Measurements from ENCODE around the gene RFPL3. TPM values are rescaled to one million over a fixed set of nuclear protein-coding genes. Genes with fewer than 3 reads are reported as not detected.
"Not testable (repeated sequence)": the region's sequence is repeated elsewhere in the genome, so short reads cannot be mapped to it uniquely, and the experiment has no call there.

The RFPL3 gene
- total and polyA plus RNA-seq, 4 experiments from 2014 or later, result not detected

- H3K36me3 Mint-ChIP-seq, result no peaks in the 10 kb centered on the region
- ChIA-PET POLR2A (ENCODE audit: partially characterized antibody) (no interaction called here), CTCF (ENCODE audit: partially characterized antibody) (no interaction called here)
- peaks cover 0 to 2% (median 0%) of the 10 kb centered on the region in 8 donors for H3K9me3 Mint-ChIP-seq
- peaks cover 0 to 4% (median 0%) of the 10 kb centered on the region in 4 donors for H3K4me1 Mint-ChIP-seq
- Histone ChIP-seq H3K36me3 (ENCODE audit: insufficient read depth, low read length) (no peaks in the 10 kb centered on the region), H3K4me1 (ENCODE audit: insufficient read depth, low read length) (no peaks in the 10 kb centered on the region), H3K27me3 (ENCODE audit: insufficient read depth, low read length) (no peaks in the 10 kb centered on the region), H3K4me3 (ENCODE audit: low read length in 2 of 2) (no peak overlapping the region), H3K27ac (ENCODE audit: low read depth, low read length) (no peak overlapping the region), H3K9me3 (ENCODE audit: control insufficient read depth in 1 of 2, low read length in 2 of 2) (no peaks in the 10 kb centered on the region)
- H3K27me3 Mint-ChIP-seq, result no peaks in the 10 kb centered on the region
- no peak for DNase-seq
- intact Hi-C loops (cut with micrococcal nuclease), result no loop called here
- no peak overlapping the region for H3K27ac Mint-ChIP-seq
- no peak overlapping the region for H3K4me3 Mint-ChIP-seq
Measured at GRCh38 chr22:32354360-32355351, 3.0 kb upstream of the RFPL3 start.

DNA sequence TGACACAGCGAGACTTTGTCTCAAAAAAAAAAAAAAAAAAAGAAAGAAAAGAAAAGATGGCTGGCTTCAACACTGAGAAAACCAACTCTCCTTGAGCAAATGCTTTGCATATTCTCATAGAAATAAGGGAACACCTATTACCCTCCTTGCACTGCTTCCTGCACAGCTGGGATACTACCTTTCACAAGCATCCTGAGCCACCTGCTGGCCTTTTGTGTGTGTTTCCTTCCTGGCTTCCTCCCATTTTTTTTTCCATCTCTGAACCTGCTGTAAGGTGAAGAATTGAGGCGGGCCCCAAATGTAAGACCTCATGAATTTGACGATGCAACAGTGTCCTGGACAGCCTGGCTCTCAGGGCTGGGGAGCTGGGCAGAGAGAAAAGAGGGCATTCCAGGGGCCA, 1.9 kb upstream of the RFPL3 start:
- Histone ChIP-seq H3K4me3 (ENCODE audit: low read length in 2 of 2) (no peak overlapping the region), H3K27me3 (ENCODE audit: insufficient read depth, low read length) (no peaks in the 10 kb centered on the region), H3K36me3 (ENCODE audit: insufficient read depth, low read length) (no peaks in the 10 kb centered on the region), H3K4me1 (ENCODE audit: insufficient read depth, low read length) (no peaks in the 10 kb centered on the region), H3K9me3 (ENCODE audit: control insufficient read depth in 1 of 2, low read length in 2 of 2) (no peaks in the 10 kb centered on the region), H3K27ac (ENCODE audit: low read depth, low read length) (no peak overlapping the region)
- Mint-ChIP-seq H3K4me3 (no peak overlapping the region), H3K27me3 (no peaks in the 10 kb centered on the region), H3K36me3 (peaks cover 0 to 2% of the 10 kb centered on the region in 2 donors), H3K27ac (no peak overlapping the region), H3K9me3 (peaks cover 0 to 2% (median 0%) of the 10 kb centered on the region in 8 donors), H3K4me1 (peaks cover 0 to 4% (median 0%) of the 10 kb centered on the region in 4 donors)
- intact Hi-C loops (cut with micrococcal nuclease), result no loop called here
- POLR2A ChIA-PET (ENCODE audit: partially characterized antibody), result no interaction called here
- DNase-seq, result no peak
- CTCF ChIA-PET (ENCODE audit: partially characterized antibody), result interaction anchor here (1.0 kb wide), 1 partner anchor 253 kb away, joined by 3 read pairs; no protein-coding TSS in a partner anchor

GRCh38 chr22:32360096-32360495, 2.4 kb downstream of the RFPL3 start:
- H3K36me3 ChIP-seq (ENCODE audit: insufficient read depth, low read length); intact Hi-C loops (cut with micrococcal nuclease); CTCF ChIA-PET (ENCODE audit: partially characterized antibody); H3K4me1 ChIP-seq (ENCODE audit: insufficient read depth, low read length); H3K27me3 ChIP-seq (ENCODE audit: insufficient read depth, low read length); POLR2A ChIA-PET (ENCODE audit: partially characterized antibody); H3K4me3 Mint-ChIP-seq; H3K4me1 Mint-ChIP-seq; H3K4me3 ChIP-seq (ENCODE audit: low read length in 2 of 2); H3K9me3 Mint-ChIP-seq; DNase-seq; H3K36me3 Mint-ChIP-seq; H3K27ac ChIP-seq (ENCODE audit: low read depth, low read length); H3K27ac Mint-ChIP-seq; H3K9me3 ChIP-seq (ENCODE audit: control insufficient read depth in 1 of 2, low read length in 2 of 2); H3K27me3 Mint-ChIP-seq: not testable (repeated sequence)

GRCh38 chr22:32361257-32361656, 3.6 kb downstream of the RFPL3 start:
- H3K27me3 Mint-ChIP-seq, result peaks cover 2 to 3% of the 10 kb centered on the region in 2 donors

GRCh38 chr22:32364210-32364609, 6.5 kb downstream of the RFPL3 start:
- Histone ChIP-seq H3K27me3 (ENCODE audit: insufficient read depth, low read length) (no peaks in the 10 kb centered on the region), H3K27ac (ENCODE audit: low read depth, low read length) (no peak overlapping the region), H3K36me3 (ENCODE audit: insufficient read depth, low read length) (no peaks in the 10 kb centered on the region), H3K4me1 (ENCODE audit: insufficient read depth, low read length) (no peaks in the 10 kb centered on the region), H3K4me3 (ENCODE audit: low read length in 2 of 2) (no peak overlapping the region), H3K9me3 (ENCODE audit: control insufficient read depth in 1 of 2, low read length in 2 of 2) (no peaks in the 10 kb centered on the region)
- H3K36me3 Mint-ChIP-seq, result peaks cover 0 to 2% of the 10 kb centered on the region in 2 donors
- CTCF ChIA-PET (ENCODE audit: partially characterized antibody), result no interaction called here
- H3K9me3 Mint-ChIP-seq, result no peaks in the 10 kb centered on the region
- DNase-seq, result no peak
- no peaks in the 10 kb centered on the region for H3K4me1 Mint-ChIP-seq
- H3K27me3 Mint-ChIP-seq, result peaks cover 2 to 3% of the 10 kb centered on the region in 2 donors
- POLR2A ChIA-PET (ENCODE audit: partially characterized antibody), result no interaction called here
- H3K27ac Mint-ChIP-seq, result no peak overlapping the region
- H3K4me3 Mint-ChIP-seq, result no peak overlapping the region
- intact Hi-C loops (cut with micrococcal nuclease), result no loop called here

More at GRCh38 chr22:32361257-32361656, 3.6 kb downstream of the RFPL3 start:
- Mint-ChIP-seq H3K27ac (no peak overlapping the region), H3K4me1 (no peaks in the 10 kb centered on the region), H3K4me3 (no peak overlapping the region), H3K36me3 (peaks cover 0 to 2% of the 10 kb centered on the region in 2 donors), H3K9me3 (no peaks in the 10 kb centered on the region)
- intact Hi-C loops (cut with micrococcal nuclease), result no loop called here
- Histone ChIP-seq H3K9me3 (ENCODE audit: control insufficient read depth in 1 of 2, low read length in 2 of 2) (no peaks in the 10 kb centered on the region), H3K27me3 (ENCODE audit: insufficient read depth, low read length) (no peaks in the 10 kb centered on the region), H3K4me3 (ENCODE audit: low read length in 2 of 2) (no peak overlapping the region), H3K27ac (ENCODE audit: low read depth, low read length) (no peak overlapping the region), H3K4me1 (ENCODE audit: insufficient read depth, low read length) (no peaks in the 10 kb centered on the region), H3K36me3 (ENCODE audit: insufficient read depth, low read length) (no peaks in the 10 kb centered on the region)
- DNase-seq, result no peak
- ChIA-PET CTCF (ENCODE audit: partially characterized antibody) (no interaction called here), POLR2A (ENCODE audit: partially characterized antibody) (no interaction called here)

GRCh38 chr22:32375678-32376450, 18.2 kb downstream of the RFPL3 start:
- Histone ChIP-seq H3K36me3 (ENCODE audit: insufficient read depth, low read length) (no peaks in the 10 kb centered on the region), H3K4me3 (ENCODE audit: low read length in 2 of 2) (no peak overlapping the region), H3K27me3 (ENCODE audit: insufficient read depth, low read length) (no peaks in the 10 kb centered on the region), H3K4me1 (ENCODE audit: insufficient read depth, low read length) (no peaks in the 10 kb centered on the region), H3K27ac (ENCODE audit: low read depth, low read length) (no peak overlapping the region), H3K9me3 (ENCODE audit: control insufficient read depth in 1 of 2, low read length in 2 of 2) (no peaks in the 10 kb centered on the region)
- H3K9me3 Mint-ChIP-seq, result no peaks in the 10 kb centered on the region
- intact Hi-C loops (cut with micrococcal nuclease), result no loop called here
- DNase-seq, result no peak
- H3K27me3 Mint-ChIP-seq, result no peaks in the 10 kb centered on the region
- H3K36me3 Mint-ChIP-seq, result peaks cover 0 to 2% of the 10 kb centered on the region in 2 donors
- H3K4me3 Mint-ChIP-seq, result no peak overlapping the region
- H3K27ac Mint-ChIP-seq, result peak overlapping the region in 1 of 7 donors; percentile 11
- ChIA-PET CTCF (ENCODE audit: partially characterized antibody) (no interaction called here), POLR2A (ENCODE audit: partially characterized antibody) (no interaction called here)
- no peaks in the 10 kb centered on the region for H3K4me1 Mint-ChIP-seq

DNA sequence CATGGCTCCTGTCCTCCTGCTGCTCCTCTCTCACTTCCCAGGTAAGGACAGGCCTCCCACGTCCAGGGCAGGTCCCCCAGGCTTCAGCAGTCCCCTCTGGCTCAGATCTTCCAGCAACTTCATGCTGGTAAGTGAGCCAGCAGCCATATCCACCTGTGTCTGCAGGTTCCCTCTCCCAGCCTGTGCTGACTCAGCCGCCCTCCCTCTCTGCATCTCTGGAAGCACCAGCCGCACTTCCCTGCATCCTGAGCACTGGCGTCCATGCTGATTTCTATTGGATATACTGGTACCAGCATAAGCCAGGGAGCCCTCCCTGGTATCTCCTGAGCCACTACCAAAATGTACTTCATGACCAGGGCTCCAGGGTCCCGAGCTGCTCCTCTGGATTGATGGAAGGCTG, 19.0 kb downstream of the RFPL3 start:
- intact Hi-C loops (cut with micrococcal nuclease), result no loop called here
- Histone ChIP-seq H3K4me3 (ENCODE audit: low read length in 2 of 2) (no peak overlapping the region), H3K27me3 (ENCODE audit: insufficient read depth, low read length) (no peaks in the 10 kb centered on the region), H3K36me3 (ENCODE audit: insufficient read depth, low read length) (no peaks in the 10 kb centered on the region), H3K27ac (ENCODE audit: low read depth, low read length) (no peak overlapping the region), H3K4me1 (ENCODE audit: insufficient read depth, low read length) (no peaks in the 10 kb centered on the region), H3K9me3 (ENCODE audit: control insufficient read depth in 1 of 2, low read length in 2 of 2) (no peaks in the 10 kb centered on the region)
- no peak overlapping the region for H3K27ac Mint-ChIP-seq
- no peaks in the 10 kb centered on the region for H3K9me3 Mint-ChIP-seq
- ChIA-PET CTCF (ENCODE audit: partially characterized antibody) (no interaction called here), POLR2A (ENCODE audit: partially characterized antibody) (no interaction called here)
- DNase-seq, result no peak
- no peaks in the 10 kb centered on the region for H3K4me1 Mint-ChIP-seq
- peaks cover 0 to 2% of the 10 kb centered on the region in 2 donors for H3K36me3 Mint-ChIP-seq
- H3K4me3 Mint-ChIP-seq, result no peak overlapping the region
- no peaks in the 10 kb centered on the region for H3K27me3 Mint-ChIP-seq
